ENCODE data around the gene AUTS2.

The AUTS2 gene

GRCh38 chr7:69857014-69857413, 258.7 kb downstream of the AUTS2 start:
- no peak for DNase-seq (ENCODE audit: low read depth)

- no peak for DNase-seq (ENCODE audit: low read depth)
These were observed 260.2 kb downstream of the AUTS2 start for GRCh38 chr7:69858471-69858870.

- DNase-seq (ENCODE audit: low read depth) = no peak
These were observed 261.1 kb downstream of the AUTS2 start for GRCh38 chr7:69859342-69859741.

- no peak for DNase-seq (ENCODE audit: low read depth)
These were observed 262.2 kb downstream of the AUTS2 start for GRCh38 chr7:69860486-69860885.

- DNase-seq (ENCODE audit: low read depth) = no peak
These were observed 262.8 kb downstream of the AUTS2 start for GRCh38 chr7:69860941-69861622.

GRCh38 chr7:69862413-69863064, 264.3 kb downstream of the AUTS2 start:
- DNase-seq (ENCODE audit: low read depth) = no peak

GRCh38 chr7:69864274-69864673, 266.0 kb downstream of the AUTS2 start:
- DNase-seq (ENCODE audit: low read depth) = no peak

GRCh38 chr7:69864822-69865221, 266.5 kb downstream of the AUTS2 start:
- DNase-seq (ENCODE audit: low read depth) = no peak

GRCh38 chr7:69868921-69869320, 270.6 kb downstream of the AUTS2 start:
- no peak for DNase-seq (ENCODE audit: low read depth)

- DNase-seq (ENCODE audit: low read depth) = no peak
These were observed 273.1 kb downstream of the AUTS2 start for GRCh38 chr7:69871213-69871885.

- no peak for DNase-seq (ENCODE audit: low read depth)
These were observed 273.8 kb downstream of the AUTS2 start for GRCh38 chr7:69871886-69872569.

- DNase-seq (ENCODE audit: low read depth) = no peak
These were observed 275.2 kb downstream of the AUTS2 start for GRCh38 chr7:69873512-69873911.

GRCh38 chr7:69878015-69878414, 279.7 kb downstream of the AUTS2 start:
- no peak for DNase-seq (ENCODE audit: low read depth)

GRCh38 chr7:69878591-69878990, 280.3 kb downstream of the AUTS2 start:
- no peak for DNase-seq (ENCODE audit: low read depth)

GRCh38 chr7:69879989-69880388, 281.7 kb downstream of the AUTS2 start:
- no peak for DNase-seq (ENCODE audit: low read depth)

GRCh38 chr7:69880840-69881239, 282.6 kb downstream of the AUTS2 start:
- DNase-seq (ENCODE audit: low read depth) = no peak

- DNase-seq (ENCODE audit: low read depth) = no peak
These were observed 284.0 kb downstream of the AUTS2 start for GRCh38 chr7:69882269-69882668.

GRCh38 chr7:69883399-69883891, 285.2 kb downstream of the AUTS2 start:
- DNase-seq (ENCODE audit: low read depth) = no peak

- DNase-seq (ENCODE audit: low read depth) = no peak
These were observed 287.2 kb downstream of the AUTS2 start for GRCh38 chr7:69885431-69885830.

- no peak for DNase-seq (ENCODE audit: low read depth)
These were observed 291.2 kb downstream of the AUTS2 start for GRCh38 chr7:69889338-69889975.

GRCh38 chr7:69889976-69890351, 291.7 kb downstream of the AUTS2 start:
- no peak for DNase-seq (ENCODE audit: low read depth)

- DNase-seq (ENCODE audit: low read depth) = no peak
These were observed 294.5 kb downstream of the AUTS2 start for GRCh38 chr7:69892790-69893189.
